Tibial artery (tissue), 4 donors: ENCODE measurements around the gene ZBTB43.

Experiments
- DNase-seq, 2 donors: peaks; one replicate each; pipeline ENCODE4 v3.0.0-alpha.2; 2019
- H3K27ac ChIP-seq, 2 donors: fragments of 200-600 bp; sonication (generic) in 1 of 2; 1 replicate in 1 of 2; 2 replicates in 1 of 2; pipeline ENCODE4 v1.5.1; 2018 to 2019; ENCODE audit warnings: mild to moderate bottlenecking in 1 of 2
- H3K27me3 ChIP-seq, 2 donors: fragments of 200-600 bp; sonication (generic) in 1 of 2; one replicate each; pipeline versions ENCODE4 v1.5.1 to v1.6.0; 2016 to 2019
- H3K36me3 ChIP-seq, 3 donors: fragments of 200-600 bp; sonication (generic) in 2 of 3; one replicate each; pipeline ENCODE4 v1.5.1; 2016 to 2019; ENCODE audit warnings: mild to moderate bottlenecking in 2 of 3
- H3K4me1 ChIP-seq, 4 donors: fragments of 200-600 bp; sonication (generic) in 2 of 4; 1 replicate in 3 of 4; 2 replicates in 1 of 4; pipeline ENCODE4 v1.5.1; 2016 to 2019
- H3K4me3 ChIP-seq, 2 donors: fragments of 200-600 bp; sonication (generic) in 1 of 2; 1 replicate in 1 of 2; 2 replicates in 1 of 2; pipeline ENCODE4 v1.5.1; 2018 to 2019; ENCODE audit warnings: mild to moderate bottlenecking in 2 of 2
- H3K9me3 ChIP-seq, 3 donors: fragments of 200-600 bp; sonication (generic) in 1 of 3; one replicate each; pipeline ENCODE4 v1.5.1; 2016 to 2019
- CTCF ChIP-seq, 2 experiments: fragments of 200-600 bp in 1 of 2; fragments of 450-650 bp in 1 of 2; IDR thresholded peaks; one replicate each; pipeline ENCODE4 v1.5.1; 2017 to 2019; ENCODE audit warnings: antibody characterized with exemption in 2 of 2, mild to moderate bottlenecking in 1 of 2, moderate library complexity in 1 of 2
- intact Hi-C: fragments of 100-400 bp; cut with DNase I; formaldehyde crosslinking; loops from one replicate; pipeline ENCODE4 v1.15.0; 2023; ENCODE audit warnings: low total_unique reads

The ZBTB43 gene

GRCh38 chr9:126874546-126875314 lies 69.9 kb downstream of the ZBTB43 start:
- H3K4me1 ChIP-seq = peaks cover 0 to 5% (median 2%) of the 10 kb centered on the region in 4 donors
- H3K9me3 ChIP-seq = no peaks in the 10 kb centered on the region
- DNase-seq = peak in 1 of 2 donors; percentile 15
- no peaks in the 10 kb centered on the region for H3K27me3 ChIP-seq
- no peak overlapping the region for H3K27ac ChIP-seq
- H3K36me3 ChIP-seq = peaks cover 5 to 12% (median 6%) of the 10 kb centered on the region in 3 donors
- no peak overlapping the region for H3K4me3 ChIP-seq
- intact Hi-C loops = no loop called here
- no peak for TF ChIP-seq CTCF (IDR thresholded peaks at IDR 0.05)

- Histone ChIP-seq H3K4me3 (no peak overlapping the region), H3K9me3 (no peaks in the 10 kb centered on the region), H3K27me3 (no peaks in the 10 kb centered on the region), H3K27ac (no peak overlapping the region), H3K4me1 (peaks cover 0 to 5% (median 2%) of the 10 kb centered on the region in 4 donors), H3K36me3 (peaks cover 17 to 24% (median 18%) of the 10 kb centered on the region in 3 donors)
- intact Hi-C loops = no loop called here
- no peak for DNase-seq
- TF ChIP-seq CTCF (IDR thresholded peaks at IDR 0.05) = no peak
These were observed 71.1 kb downstream of the ZBTB43 start for GRCh38 chr9:126875756-126876510.

- intact Hi-C loops = no loop called here
- DNase-seq = no peak
- no peak for TF ChIP-seq CTCF (IDR thresholded peaks at IDR 0.05)
- H3K27me3 ChIP-seq = no peaks in the 10 kb centered on the region
- H3K9me3 ChIP-seq = no peaks in the 10 kb centered on the region
- no peak overlapping the region for H3K4me3 ChIP-seq
- no peak overlapping the region for H3K27ac ChIP-seq
- peaks cover 0 to 5% (median 2%) of the 10 kb centered on the region in 4 donors for H3K4me1 ChIP-seq
- peaks cover 19 to 28% (median 24%) of the 10 kb centered on the region in 3 donors for H3K36me3 ChIP-seq
These were observed 71.7 kb downstream of the ZBTB43 start for GRCh38 chr9:126876531-126876930.

- intact Hi-C loops = no loop called here
- no peak for TF ChIP-seq CTCF (IDR thresholded peaks at IDR 0.05)
- Histone ChIP-seq H3K27me3 (no peaks in the 10 kb centered on the region), H3K36me3 (peaks cover 19 to 30% (median 26%) of the 10 kb centered on the region in 3 donors), H3K4me1 (peaks cover 0 to 5% (median 2%) of the 10 kb centered on the region in 4 donors), H3K27ac (no peak overlapping the region), H3K9me3 (no peaks in the 10 kb centered on the region), H3K4me3 (no peak overlapping the region)
- DNase-seq = no peak
These were observed 72.6 kb downstream of the ZBTB43 start for GRCh38 chr9:126877418-126877817.

- Histone ChIP-seq H3K27ac (no peak overlapping the region), H3K36me3 (peaks cover 26 to 36% (median 30%) of the 10 kb centered on the region in 3 donors), H3K27me3 (no peaks in the 10 kb centered on the region), H3K4me3 (no peak overlapping the region), H3K9me3 (no peaks in the 10 kb centered on the region), H3K4me1 (peaks cover 0 to 5% (median 2%) of the 10 kb centered on the region in 4 donors)
- intact Hi-C loops = no loop called here
- DNase-seq = no peak
- TF ChIP-seq CTCF (IDR thresholded peaks at IDR 0.05) = no peak
These were observed 74.4 kb downstream of the ZBTB43 start for GRCh38 chr9:126879288-126879687.
